DOHH2 (cell line): ENCODE results near the gene TAF6.

Experiments used
- H3F3A ChIP-seq: fragments of 200-600 bp; sonication (generic), shearing (Covaris generic); 2 replicates; pipeline ENCODE4 v1.6.0; 2016; ENCODE audit warnings: antibody characterized with exemption, mild to moderate bottlenecking; ENCODE audit not compliant: control insufficient read depth, insufficient read depth
- H3K27ac ChIP-seq: fragments of 200-600 bp; sonication (generic); 2 replicates; pipeline ENCODE4 v1.5.1; 2014; ENCODE audit warnings: low read depth, mild to moderate bottlenecking, low read length, moderate library complexity
- H3K27me3 ChIP-seq: fragments of 200-600 bp; sonication (generic); 2 replicates; pipeline ENCODE4 v1.6.1; 2014; ENCODE audit warnings: mild to moderate bottlenecking, low read length, mixed read lengths; ENCODE audit not compliant: control insufficient read depth
- H3K36me3 ChIP-seq: fragments of 200-600 bp; sonication (generic); 2 replicates; pipeline ENCODE4 v1.6.1; 2014; ENCODE audit warnings: mild to moderate bottlenecking, low read length, moderate library complexity, mixed read lengths; ENCODE audit not compliant: control insufficient read depth
- H3K4me1 ChIP-seq: fragments of 200-600 bp; sonication (generic); 2 replicates; pipeline ENCODE4 v1.6.1; 2014; ENCODE audit warnings: mild to moderate bottlenecking, low read length, mixed read lengths; ENCODE audit not compliant: control insufficient read depth
- H3K4me2 ChIP-seq: fragments of 200-600 bp; sonication (generic); 2 replicates; pipeline ENCODE4 v1.6.0; 2014; ENCODE audit warnings: mild to moderate bottlenecking, low read length, moderate library complexity
- H3K4me3 ChIP-seq: fragments of 200-600 bp; sonication (generic); 2 replicates; pipeline ENCODE4 v1.5.1; 2014; ENCODE audit warnings: mild to moderate bottlenecking, low read length, mixed read lengths
- H3K79me2 ChIP-seq: fragments of 200-600 bp; sonication (generic); 2 replicates; pipeline ENCODE4 v1.6.1; 2014; ENCODE audit warnings: mild to moderate bottlenecking, low read length, mixed read lengths; ENCODE audit not compliant: control insufficient read depth
- H3K9me2 ChIP-seq: fragments of 200-600 bp; sonication (generic); replicated peaks from 2 replicates; pipeline ENCODE4 v1.6.1; 2014; ENCODE audit warnings: mild to moderate bottlenecking, low read length, mixed read lengths; ENCODE audit not compliant: control insufficient read depth
- H3K9me3 ChIP-seq: fragments of 200-600 bp; sonication (generic); 2 replicates; pipeline ENCODE4 v1.6.1; 2014; ENCODE audit warnings: antibody characterized with exemption, low read length, mixed read lengths; ENCODE audit not compliant: control insufficient read depth, insufficient read depth
- H4K20me1 ChIP-seq: fragments of 200-600 bp; sonication (generic); 2 replicates; pipeline ENCODE4 v1.6.0; 2014; ENCODE audit warnings: low read depth, mild to moderate bottlenecking, antibody characterized with exemption, low read length, moderate library complexity; ENCODE audit not compliant: control insufficient read depth, insufficient read depth
- CTCF ChIP-seq: fragments of 200-600 bp; sonication (generic); IDR thresholded peaks from one replicate; pipeline ENCODE4 v1.5.1; 2014; ENCODE audit warnings: antibody characterized with exemption, mild to moderate bottlenecking, low read depth, low read length; ENCODE audit not compliant: poor library complexity, severe bottlenecking
- EZH2phosphoT487 ChIP-seq: fragments of 200-600 bp; sonication (generic); IDR thresholded peaks from 2 replicates; pipeline ENCODE4 v1.6.1; 2017; ENCODE audit warnings: borderline replicate concordance, mild to moderate bottlenecking, antibody characterized with exemption, low read length, moderate library complexity, mixed read lengths

Gene TAF6

GRCh38 chr7:100122067-100122466 is 2.9 kb upstream of the TAF6 start:
- no peak overlapping the region for H3K27ac ChIP-seq

GRCh38 chr7:100120733-100121036 is 1.5 kb upstream of the TAF6 start:
- no peaks in the 10 kb centered on the region for H4K20me1 ChIP-seq
- no peak for TF ChIP-seq CTCF
- TF ChIP-seq EZH2phosphoT487, result no peak
- H3K4me3 ChIP-seq, result peak overlapping the region; percentile 82
- no peaks in the 10 kb centered on the region for H3K27me3 ChIP-seq
- H3F3A ChIP-seq, result peaks cover 18% of the 10 kb centered on the region
- peak overlapping the region; percentile 62 for H3K27ac ChIP-seq
- H3K4me2 ChIP-seq, result peak overlapping the region; percentile 67
- H3K4me1 ChIP-seq, result peaks cover 38% of the 10 kb centered on the region
- H3K79me2 ChIP-seq, result peaks cover 55% of the 10 kb centered on the region
- no peaks in the 10 kb centered on the region for H3K9me3 ChIP-seq
- peaks cover 28% of the 10 kb centered on the region for H3K36me3 ChIP-seq
- H3K9me2 ChIP-seq, result no peaks in the 10 kb centered on the region

More at GRCh38 chr7:100122067-100122466, 2.9 kb upstream of the TAF6 start:
- Histone ChIP-seq H3K4me2 (no peak overlapping the region), H3K9me3 (no peaks in the 10 kb centered on the region), H3K36me3 (peaks cover 36% of the 10 kb centered on the region), H4K20me1 (no peaks in the 10 kb centered on the region), H3K79me2 (peaks cover 64% of the 10 kb centered on the region), H3K27me3 (no peaks in the 10 kb centered on the region), H3K9me2 (no peaks in the 10 kb centered on the region), H3K4me1 (peaks cover 40% of the 10 kb centered on the region), H3K4me3 (no peak overlapping the region), H3F3A (peaks cover 26% of the 10 kb centered on the region)
- TF ChIP-seq CTCF (no peak), EZH2phosphoT487 (no peak)

GRCh38 chr7:100119970-100120732 is 993 bp upstream of the TAF6 start:
- H3K27ac ChIP-seq, result peak overlapping the region; percentile 62
- peaks cover 49% of the 10 kb centered on the region for H3K79me2 ChIP-seq
- H4K20me1 ChIP-seq, result no peaks in the 10 kb centered on the region
- peak overlapping the region; percentile 67 for H3K4me2 ChIP-seq
- H3K9me3 ChIP-seq, result no peaks in the 10 kb centered on the region
- no peak for TF ChIP-seq EZH2phosphoT487
- no peak for TF ChIP-seq CTCF
- H3K9me2 ChIP-seq, result no peaks in the 10 kb centered on the region
- H3K36me3 ChIP-seq, result peaks cover 23% of the 10 kb centered on the region
- peaks cover 14% of the 10 kb centered on the region for H3F3A ChIP-seq
- peak overlapping the region; percentile 82 for H3K4me3 ChIP-seq
- H3K27me3 ChIP-seq, result no peaks in the 10 kb centered on the region
- peaks cover 33% of the 10 kb centered on the region for H3K4me1 ChIP-seq
